GOT3 (cell line): ENCODE measurements around the gene PTPRA.
"Not testable (repeated sequence)": the region's sequence is repeated elsewhere in the genome, so short reads cannot be mapped to it uniquely, and the experiment has no call there.

Experiments used
- DNase-seq: peaks from one replicate; lab custom pipeline; 2025; ENCODE audit warnings: mixed read lengths; lab: John Stamatoyannopoulos, UW

The PTPRA gene

DNA sequence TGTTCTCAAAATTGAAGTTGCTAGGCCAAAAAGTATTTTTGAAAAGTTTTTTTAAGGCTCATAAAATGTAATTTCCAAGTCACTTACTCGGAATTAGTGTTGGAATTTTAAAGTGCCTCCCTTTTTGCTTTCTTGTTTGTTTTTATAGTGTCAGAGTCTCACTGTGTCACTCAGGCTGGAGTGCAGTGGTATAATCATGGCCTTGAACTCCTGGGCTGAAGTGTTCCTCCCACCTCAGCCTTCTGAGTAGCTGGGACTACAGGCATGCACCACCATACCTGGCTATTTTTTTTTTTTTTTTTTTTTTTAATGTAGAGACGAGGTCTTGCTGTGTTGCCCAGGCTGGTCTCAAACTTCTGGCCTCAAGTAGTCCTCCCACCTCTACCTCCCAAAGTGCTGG lies 130.1 kb downstream of the PTPRA start:
- no peak for DNase-seq

DNA sequence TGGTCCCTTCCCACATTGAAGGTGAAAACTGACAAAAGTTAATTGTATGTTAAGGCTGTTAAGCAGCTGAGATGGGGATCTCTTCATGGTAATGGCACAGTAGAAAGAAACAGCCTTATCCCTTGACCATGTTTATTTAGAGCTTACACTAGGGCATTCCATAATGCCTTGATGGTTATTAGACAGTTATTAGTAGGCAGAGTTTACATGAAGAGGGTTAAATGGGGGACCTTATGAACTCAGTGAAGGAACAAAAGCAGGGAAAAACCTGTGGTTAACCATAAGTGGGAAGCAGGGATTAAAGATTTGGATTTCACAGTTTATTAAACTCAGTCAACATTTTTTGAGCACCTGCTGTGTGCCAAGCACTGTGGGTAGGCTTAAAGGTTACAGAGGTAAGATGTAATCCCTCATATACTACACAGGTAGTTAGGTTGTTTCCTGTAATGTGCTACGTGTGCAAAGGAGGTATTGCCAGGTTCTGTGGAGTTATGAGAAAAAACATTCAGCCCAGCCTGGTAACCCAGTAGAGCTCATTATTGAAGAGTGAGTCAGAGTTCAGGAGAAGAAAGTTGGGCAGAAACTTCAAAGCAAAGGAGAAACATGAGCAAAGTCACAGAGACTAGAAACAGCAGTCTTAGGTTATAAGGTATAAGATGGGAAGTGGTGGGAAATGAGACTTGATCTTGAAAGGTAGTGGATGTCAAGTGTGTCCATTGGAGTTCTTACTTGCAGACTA lies 137.9 kb downstream of the PTPRA start:
- no peak for DNase-seq

DNA sequence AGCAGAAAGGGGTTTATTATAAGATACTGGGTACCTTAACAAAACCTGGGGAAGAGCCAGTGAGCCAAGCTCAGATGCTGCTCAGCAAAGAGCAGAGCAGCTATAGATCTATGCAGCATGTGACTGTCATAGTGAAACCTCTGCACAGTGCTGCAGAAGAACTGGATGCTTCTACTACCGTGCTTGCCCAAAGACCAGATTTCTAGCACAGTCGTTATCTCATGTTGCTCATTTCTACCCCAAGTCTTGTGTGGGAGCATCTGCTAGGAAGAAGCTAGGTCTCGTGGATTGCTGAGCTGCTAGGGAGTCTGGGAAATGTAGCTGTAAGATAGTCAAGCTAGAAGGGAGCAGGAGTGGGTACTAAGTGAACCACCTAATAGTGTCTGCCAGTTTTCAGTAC lies 138.5 kb downstream of the PTPRA start:
- DNase-seq = no peak

DNA sequence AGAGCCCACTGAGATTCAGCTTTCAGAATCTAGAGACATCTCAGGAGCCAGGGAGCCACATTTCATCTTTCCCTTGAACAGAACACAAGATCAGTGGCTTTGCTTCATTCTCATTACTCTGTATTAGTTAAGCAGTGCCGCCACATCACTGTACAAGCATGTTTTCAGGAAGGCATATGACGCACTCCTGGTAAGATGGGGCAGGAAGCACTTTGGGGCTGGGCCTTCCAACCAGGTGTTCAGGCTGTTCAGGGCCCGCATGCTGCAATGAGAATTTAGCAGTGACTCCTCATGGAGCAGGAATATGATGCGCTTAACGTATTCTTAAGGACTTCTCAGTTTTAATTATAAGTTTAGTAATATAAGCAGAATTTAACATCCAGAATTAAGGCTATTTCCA lies 140.5 kb downstream of the PTPRA start:
- DNase-seq = no peak

DNA sequence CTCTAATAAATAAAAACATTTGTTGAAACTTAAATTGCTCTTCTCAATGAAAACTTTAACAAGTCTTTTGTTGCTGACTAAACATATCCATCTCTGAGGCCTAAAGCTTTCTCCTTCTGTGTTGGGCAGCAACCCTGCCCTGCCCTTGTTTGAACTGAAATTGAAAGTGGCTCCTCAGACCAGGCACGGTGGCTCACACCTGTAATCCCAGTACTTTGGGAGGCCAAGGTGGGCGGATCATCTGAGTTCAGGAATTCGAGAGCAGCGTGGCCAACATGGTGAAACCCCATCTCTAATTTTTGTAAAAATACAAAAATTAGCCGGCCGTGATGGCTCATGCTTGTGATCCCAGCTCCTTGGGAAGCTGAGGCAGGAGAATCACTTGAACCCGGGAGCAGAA lies 140.9 kb downstream of the PTPRA start:
- DNase-seq = no peak

DNA sequence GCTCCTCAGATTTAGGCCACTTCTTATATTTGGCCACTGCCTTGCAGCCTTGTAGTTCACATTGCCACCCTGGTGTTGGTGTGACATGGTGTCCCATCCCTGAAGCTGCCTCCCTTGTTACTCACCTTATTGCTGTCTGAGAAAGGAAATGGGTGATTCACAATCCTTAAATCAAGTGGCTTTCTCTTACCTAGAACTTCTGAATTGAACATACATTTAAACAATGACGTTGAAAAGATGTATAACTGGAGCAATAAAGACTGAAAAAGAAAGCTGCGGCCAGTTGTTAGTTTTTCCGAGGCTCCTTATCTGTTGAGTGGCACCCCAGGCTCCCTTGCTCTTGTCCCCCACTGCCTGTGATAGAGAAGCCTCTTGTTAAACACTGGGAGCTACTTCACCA lies 141.4 kb downstream of the PTPRA start:
- no peak for DNase-seq

DNA sequence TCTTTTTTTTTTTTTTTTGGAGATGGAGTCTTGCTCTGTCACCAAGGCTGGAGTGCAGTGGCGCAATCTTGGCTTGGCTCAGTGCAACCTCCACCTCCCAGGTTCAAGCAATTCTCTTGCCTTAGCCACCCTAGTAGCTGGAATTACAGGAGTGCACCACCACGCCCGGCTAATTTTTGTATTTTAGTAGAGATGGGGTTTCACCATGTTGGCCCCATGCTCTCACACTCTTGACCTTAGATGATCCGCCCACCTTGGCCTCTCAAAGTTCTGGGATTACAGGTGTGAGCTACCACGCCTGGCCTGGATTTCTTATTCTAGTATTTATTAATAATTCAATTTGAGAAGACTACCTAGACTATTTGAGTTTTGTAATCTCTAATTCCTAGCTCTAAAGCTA lies 142.0 kb downstream of the PTPRA start:
- DNase-seq = not testable (repeated sequence)

DNA sequence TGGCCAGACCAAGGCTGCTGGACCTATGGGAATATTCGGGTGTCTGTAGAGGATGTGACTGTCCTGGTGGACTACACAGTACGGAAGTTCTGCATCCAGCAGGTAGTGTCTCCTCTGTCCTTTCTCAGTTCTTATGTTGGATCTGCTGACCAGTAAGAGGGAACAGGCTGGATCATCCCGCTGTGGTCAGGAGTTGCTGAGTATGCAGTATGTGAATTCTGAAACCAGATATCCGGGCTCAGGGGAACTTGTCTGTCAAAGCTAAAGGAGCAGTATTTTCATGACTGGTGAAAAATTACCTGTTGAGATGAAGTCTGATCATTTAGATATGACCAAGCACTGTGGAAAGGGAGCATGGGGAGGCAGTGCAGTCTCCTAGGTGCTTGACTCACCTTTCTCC lies 148.0 kb downstream of the PTPRA start:
- no peak for DNase-seq

DNA sequence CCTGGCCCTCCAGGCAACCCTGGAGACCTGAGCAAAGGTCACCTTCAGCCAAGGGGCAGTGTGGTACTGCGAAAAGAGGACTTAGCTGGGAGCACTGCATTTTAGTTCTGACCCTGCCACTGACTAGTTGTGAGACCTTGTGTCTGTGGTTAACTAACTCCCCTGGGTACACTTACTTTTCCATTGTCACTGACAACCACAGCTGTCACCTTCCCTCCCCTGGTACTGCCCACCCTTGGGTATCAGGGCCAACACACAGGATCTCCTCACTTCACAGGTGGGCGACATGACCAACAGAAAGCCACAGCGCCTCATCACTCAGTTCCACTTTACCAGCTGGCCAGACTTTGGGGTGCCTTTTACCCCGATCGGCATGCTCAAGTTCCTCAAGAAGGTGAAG lies 148.5 kb downstream of the PTPRA start:
- no peak for DNase-seq

DNA sequence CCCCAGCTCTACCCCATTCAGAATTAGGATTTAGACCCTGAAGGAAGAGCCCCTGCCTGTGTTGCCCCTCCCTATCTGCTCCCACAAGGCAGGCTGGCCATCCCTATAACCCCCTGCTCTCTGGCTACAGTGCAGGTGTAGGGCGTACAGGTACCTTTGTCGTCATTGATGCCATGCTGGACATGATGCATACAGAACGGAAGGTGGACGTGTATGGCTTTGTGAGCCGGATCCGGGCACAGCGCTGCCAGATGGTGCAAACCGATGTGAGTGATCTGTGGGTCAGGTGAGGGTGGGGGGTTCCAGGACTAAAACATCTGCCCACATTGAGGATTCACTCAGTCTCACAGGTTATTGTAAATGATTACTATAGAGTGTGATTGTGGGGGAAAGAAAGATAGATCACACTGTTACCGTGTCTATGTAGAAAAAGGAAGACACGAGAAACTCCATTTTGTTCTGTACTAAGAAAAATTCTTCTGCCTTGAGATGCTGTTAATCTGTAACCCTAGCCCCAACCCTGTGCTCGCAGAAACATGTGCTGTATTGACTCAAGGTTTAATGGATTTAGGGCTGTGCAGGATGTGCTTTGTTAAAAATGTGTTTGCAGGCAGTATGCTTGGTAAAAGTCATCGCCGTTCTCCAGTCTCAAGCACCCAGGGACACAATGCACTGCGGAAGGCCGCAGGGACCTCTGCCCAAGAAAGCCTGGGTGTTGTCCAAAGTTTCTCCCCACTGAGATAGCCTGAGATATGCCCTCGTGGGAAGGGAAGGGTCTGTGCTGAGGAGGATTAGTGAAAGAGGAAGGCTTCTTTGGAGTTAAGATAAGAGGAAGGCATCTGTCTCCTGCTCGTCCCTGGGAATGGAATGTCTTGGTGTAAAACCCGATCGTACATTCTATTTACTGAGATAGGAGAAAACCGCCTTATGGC lies 149.5 kb downstream of the PTPRA start:
- not testable (repeated sequence) for DNase-seq

DNA sequence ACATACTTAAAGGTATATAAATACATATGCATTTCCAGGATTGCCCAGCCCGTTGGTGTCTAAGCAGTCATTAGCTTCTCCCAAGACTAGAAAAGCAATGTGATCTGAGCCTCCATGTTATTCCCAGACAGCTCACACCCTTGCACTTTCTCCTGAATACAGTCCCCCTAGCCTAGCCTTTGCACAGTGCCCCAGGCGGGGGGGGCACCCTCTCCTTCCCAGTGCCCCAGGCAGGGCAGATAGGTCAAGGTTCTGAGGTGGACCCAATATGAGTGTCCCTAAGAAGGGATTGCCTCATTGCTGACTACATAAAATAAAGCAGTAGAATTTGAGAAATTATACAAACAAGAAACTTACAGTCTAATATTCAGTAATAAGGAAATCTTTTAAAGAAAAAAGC lies 154.7 kb downstream of the PTPRA start:
- DNase-seq = no peak

DNA sequence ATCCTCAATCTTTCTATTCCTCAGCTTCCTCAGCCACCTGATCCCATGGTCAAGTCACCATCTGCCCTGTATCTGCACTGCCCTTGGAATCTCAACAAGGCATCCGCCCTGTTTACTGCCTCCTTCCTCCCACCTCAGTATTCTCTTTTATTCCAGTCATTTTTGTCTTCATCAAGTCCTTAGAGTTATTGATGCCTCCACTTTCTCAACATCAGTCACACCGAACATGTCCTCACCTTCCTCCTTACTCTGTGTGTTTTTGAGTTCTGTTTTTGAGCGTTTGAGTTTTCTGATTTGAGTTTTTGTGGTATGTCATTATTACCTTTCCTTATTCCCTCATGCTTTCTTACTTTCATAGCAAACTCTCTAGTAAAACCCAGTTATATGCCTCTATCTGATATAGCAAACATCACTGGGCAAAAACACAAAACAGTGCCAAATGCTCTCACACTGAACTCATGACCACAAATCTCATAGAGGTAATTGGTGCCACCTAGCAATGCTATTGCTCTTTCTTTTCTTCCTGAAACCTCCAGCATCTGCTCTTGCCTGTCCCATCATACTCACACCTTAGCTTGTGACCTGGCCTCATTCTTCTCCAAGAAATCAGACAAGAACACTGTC lies 158.4 kb downstream of the PTPRA start:
- no peak for DNase-seq

DNA sequence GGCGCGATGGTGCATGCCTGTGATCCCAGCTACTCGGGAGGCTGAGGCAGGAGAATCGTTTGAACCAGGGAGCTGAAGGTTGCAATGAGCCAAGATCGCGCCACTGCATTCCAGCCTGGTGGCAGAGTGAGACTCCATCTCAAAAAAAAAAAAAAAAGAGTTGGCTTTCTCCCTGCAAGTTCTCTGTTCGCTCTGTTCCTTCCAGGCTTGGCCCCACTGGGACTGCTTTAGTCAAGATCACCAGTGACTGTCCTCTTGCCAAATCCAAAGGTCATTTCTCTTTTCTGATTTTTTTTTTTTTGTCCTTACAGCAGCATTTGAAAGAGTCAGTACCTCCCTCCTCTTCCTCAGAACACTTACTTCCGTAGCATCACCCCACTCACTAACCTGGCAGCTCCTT lies 159.3 kb downstream of the PTPRA start:
- no peak for DNase-seq

DNA sequence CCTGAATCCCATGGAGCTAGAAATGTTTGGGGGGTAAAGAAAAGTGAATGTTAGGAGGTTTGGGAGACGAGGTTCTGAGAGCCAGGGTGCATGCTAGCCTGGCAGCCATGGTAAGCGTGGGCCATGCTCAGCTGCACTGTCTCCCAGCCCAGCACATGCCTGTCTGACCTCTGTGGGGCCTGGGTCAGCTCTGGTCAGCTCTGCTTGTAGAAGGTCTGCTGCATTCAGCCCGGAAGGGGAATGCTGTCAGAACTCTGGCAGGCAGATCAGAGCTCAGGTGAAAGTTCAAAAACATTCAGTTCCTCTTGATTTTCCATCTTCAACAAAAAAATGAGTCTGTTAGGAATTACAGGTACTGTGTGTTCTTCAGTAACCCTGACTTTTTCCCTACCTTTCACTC lies 164.4 kb downstream of the PTPRA start:
- DNase-seq = no peak

DNA sequence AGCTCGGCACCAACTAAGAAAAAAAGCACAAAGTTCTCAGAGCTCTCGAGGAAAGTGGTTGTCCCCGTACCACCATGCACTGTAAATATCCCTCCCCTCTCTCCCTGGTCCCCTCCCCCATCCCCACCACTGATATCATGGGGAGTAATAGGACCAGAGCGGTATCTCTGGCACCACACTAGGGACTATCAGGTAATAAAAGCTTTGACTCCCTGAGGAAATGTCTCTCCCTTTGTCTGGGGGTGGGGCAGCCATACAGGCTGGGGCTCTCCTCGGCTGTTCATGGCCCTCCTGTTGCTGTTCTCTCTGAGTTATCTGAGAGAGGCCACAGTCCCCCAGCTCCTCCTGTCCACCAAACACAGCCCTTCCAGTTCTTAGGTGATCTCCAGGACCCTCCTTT lies 165.2 kb downstream of the PTPRA start:
- DNase-seq = no peak

DNA sequence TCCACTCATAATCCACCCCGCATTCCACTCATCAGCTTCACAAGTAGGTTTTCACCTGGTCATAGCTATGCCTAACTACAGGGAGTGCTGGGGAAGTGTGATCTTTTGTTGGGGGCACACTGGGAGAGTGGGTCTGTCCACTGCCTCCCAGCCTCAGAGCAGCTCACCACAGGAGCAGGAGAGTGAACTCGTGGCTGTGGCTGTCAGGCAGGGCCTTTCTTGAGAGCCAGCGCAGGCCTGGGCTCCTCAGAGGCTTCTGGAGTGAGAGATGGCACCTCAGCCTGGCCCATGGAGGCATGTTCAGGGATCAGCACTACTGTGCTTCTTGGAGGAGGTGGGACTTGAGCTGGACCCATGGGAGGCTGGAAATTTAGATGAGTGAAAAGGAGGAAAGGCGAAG lies 166.1 kb downstream of the PTPRA start:
- no peak for DNase-seq

DNA sequence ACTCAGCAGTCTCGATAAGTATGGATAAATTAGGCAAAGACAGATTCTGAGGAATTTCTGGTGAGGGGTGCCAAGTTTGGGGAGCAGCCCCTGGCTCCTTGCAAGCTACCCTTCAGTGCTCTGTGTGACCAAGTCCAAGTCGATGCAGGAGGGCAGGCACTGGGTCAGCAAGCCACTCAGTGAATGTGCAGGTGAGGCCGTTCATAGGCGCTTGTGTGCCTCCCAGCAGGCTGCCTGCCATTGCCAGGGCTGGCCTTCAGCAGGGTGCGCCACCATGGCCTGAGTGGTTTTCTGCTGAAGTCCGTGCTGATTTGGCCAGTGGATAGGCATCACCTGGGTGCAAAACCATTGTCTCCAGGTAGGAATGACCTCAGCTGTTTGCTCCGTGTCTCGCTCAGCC lies 166.8 kb downstream of the PTPRA start:
- DNase-seq = no peak

DNA sequence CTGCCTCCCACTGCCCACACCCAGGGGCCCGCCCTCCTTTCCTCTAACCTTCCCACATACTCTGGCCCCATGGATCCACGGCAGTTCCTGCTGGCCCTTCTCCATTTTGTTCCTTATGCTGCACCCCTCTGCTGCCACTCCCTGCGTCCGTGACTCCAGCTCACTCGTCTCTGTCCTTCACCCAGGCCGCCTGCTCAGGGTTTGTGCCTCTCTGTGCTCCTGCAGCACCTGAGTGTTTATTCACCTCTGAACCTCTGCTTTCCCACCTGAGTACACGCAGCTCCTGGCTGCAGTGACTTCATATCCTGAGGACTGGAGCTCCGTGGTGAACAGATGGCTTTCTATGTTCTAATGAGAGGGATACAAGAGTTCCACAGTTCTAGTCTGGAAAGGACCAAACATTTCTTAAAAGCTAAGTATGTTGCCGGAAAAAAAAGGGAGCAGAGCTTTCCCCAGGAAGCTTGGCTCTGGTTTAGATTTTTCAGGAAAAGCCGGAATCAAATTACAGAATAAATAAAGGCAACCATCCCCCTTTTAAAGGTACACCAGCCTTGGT lies 168.7 kb downstream of the PTPRA start:
- DNase-seq = no peak

DNA sequence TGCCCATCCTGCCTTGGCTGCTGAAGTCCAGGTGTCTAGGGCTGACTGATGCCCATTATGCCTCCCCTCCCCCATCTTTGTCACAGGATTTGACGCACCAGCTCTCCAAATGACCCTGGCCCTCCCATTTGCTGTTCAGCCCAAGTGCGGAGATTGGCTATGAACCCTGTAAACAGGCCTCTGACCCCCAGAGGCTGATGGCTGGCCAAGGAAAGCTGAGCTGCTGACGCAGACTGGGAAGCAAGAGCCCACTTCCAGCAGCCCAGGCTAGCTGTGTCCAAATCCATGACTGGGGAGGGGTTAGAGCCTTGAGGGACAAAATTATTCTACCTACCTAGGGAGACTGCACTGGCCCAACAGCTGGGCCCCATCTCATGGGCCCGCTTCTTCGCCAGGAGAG lies 169.3 kb downstream of the PTPRA start:
- DNase-seq = no peak

DNA sequence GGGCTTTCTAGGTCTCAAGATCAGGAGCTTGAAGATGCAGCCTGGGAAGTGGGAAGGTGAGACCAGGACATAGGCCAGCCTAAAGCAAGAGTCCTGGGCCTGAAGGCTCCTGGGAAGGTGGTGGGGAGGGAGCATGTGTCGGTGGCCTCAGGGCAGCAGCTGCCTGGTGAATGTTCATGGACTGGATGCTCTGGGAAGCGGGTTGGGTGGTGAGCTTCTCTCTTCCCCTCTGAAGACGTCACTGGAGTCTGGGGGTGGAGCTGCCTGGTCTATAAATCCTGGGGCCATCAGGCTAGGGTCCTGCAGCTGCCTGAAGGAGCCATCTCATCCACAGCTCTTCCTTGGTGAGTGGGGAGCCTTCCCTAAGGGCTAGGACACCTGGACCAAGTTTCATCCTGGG lies 170.0 kb downstream of the PTPRA start, which contains the start of gene GNRH2:
Gene GNRH2, plus strand, starts transcription at position 301 of the 400 bp plus-strand sequence. CDS start 793 bp downstream, outside the sequence.
- no peak for DNase-seq

DNA sequence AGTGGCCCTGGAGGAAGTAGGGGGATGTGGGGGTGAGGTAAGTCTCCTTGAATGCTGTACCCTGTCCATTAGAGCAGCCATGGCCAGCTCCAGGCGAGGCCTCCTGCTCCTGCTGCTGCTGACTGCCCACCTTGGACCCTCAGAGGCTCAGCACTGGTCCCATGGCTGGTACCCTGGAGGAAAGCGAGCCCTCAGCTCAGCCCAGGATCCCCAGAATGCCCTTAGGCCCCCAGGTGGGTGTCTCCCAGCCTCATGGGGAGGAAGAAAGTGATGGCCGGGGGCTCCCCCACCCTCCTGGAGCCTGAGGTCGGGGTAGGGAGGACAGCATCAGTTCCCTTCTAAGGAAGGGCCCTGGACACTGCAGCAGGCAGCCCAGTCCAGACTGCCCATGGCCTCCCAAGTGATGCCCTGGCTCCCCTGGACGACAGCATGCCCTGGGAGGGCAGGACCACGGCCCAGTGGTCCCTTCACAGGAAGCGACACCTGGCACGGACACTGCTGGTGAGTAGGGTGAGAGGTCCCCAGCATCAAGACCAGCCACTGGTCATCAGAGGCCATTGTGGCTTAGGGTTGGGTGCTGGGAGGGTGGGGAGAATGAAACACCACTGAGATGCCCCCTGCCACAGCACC lies 171.2 kb downstream of the PTPRA start:
- no peak for DNase-seq
